Neural crest cell (in vitro differentiated cells): ENCODE results near the gene TMEM72. TPM values are rescaled to one million over a fixed set of nuclear protein-coding genes. Genes with fewer than 3 reads are reported as not detected.

ENCODE experiments used
- DNase-seq: peaks from one replicate; pipeline ENCODE4 v3.0.0; 2021; ENCODE audit warnings: low read depth, mixed read lengths, low spot score
- H3K27ac Mint-ChIP-seq: one replicate; pipeline ENCODE4 v1.8.0; 2021; ENCODE audit warnings: mild to moderate bottlenecking, mixed read lengths; ENCODE audit not compliant: unreplicated experiment
- H3K27me3 Mint-ChIP-seq: 2 replicates; pipeline ENCODE4 v1.8.0; 2021; ENCODE audit warnings: low read depth, mild to moderate bottlenecking, mixed read lengths
- H3K36me3 Mint-ChIP-seq: 2 replicates; pipeline ENCODE4 v1.8.0; 2021; ENCODE audit warnings: low read depth, mild to moderate bottlenecking, mixed read lengths
- H3K4me1 Mint-ChIP-seq: 2 replicates; pipeline ENCODE4 v1.8.0; 2021; ENCODE audit warnings: mixed read lengths
- H3K4me3 Mint-ChIP-seq: one replicate; pipeline ENCODE4 v1.8.0; 2021; ENCODE audit warnings: mild to moderate bottlenecking, mixed read lengths
- H3K9me3 Mint-ChIP-seq: 2 replicates; pipeline ENCODE4 v1.8.0; 2021; ENCODE audit warnings: mixed read lengths
- CTCF ChIP-seq: fragments of 200-600 bp; sonication (generic); conservative IDR thresholded peaks from 2 replicates; pipeline ENCODE4 v1.5.0; 2021; ENCODE audit warnings: antibody characterized with exemption, mild to moderate bottlenecking
- total RNA-seq: library from RNA; stranded (reverse); gene quantifications from 2 replicates; pipeline ENCODE4 v1.2.1, GENCODE V29; 2021

Gene TMEM72
- total RNA-seq, 1 donor from 2014 or later: not detected

GRCh38 chr10:44932517-44933450 is 21.6 kb downstream of the TMEM72 start:
- Mint-ChIP-seq H3K9me3 (peaks cover 6% of the 10 kb centered on the region), H3K4me1 (peaks cover 8% of the 10 kb centered on the region), H3K27me3 (no peaks in the 10 kb centered on the region), H3K4me3 (no peak overlapping the region), H3K36me3 (peaks cover 2% of the 10 kb centered on the region), H3K27ac (no peak overlapping the region)
- peak; percentile 91 for TF ChIP-seq CTCF
- DNase-seq: peak; percentile 95

GRCh38 chr10:44933451-44934321 is 22.5 kb downstream of the TMEM72 start:
- Mint-ChIP-seq H3K4me3 (no peak overlapping the region), H3K36me3 (peaks cover 2% of the 10 kb centered on the region), H3K27me3 (no peaks in the 10 kb centered on the region), H3K4me1 (peaks cover 10% of the 10 kb centered on the region), H3K27ac (no peak overlapping the region), H3K9me3 (peaks cover 5% of the 10 kb centered on the region)
- TF ChIP-seq CTCF: no peak
- no peak for DNase-seq

GRCh38 chr10:44934416-44935200 is 23.5 kb downstream of the TMEM72 start:
- Mint-ChIP-seq H3K27me3 (no peaks in the 10 kb centered on the region), H3K9me3 (peaks cover 10% of the 10 kb centered on the region), H3K36me3 (peaks cover 2% of the 10 kb centered on the region), H3K27ac (no peak overlapping the region), H3K4me3 (no peak overlapping the region), H3K4me1 (peaks cover 14% of the 10 kb centered on the region)
- TF ChIP-seq CTCF: no peak
- no peak for DNase-seq

GRCh38 chr10:44935201-44935965 is 24.2 kb downstream of the TMEM72 start:
- H3K27ac Mint-ChIP-seq: peak overlapping the region; percentile 35
- peaks cover 14% of the 10 kb centered on the region for H3K4me1 Mint-ChIP-seq

More at GRCh38 chr10:44935201-44935965, 24.2 kb downstream of the TMEM72 start:
- no peak for DNase-seq
- no peak for TF ChIP-seq CTCF
- Mint-ChIP-seq H3K27me3 (no peaks in the 10 kb centered on the region), H3K9me3 (peaks cover 14% of the 10 kb centered on the region), H3K4me3 (no peak overlapping the region), H3K36me3 (peaks cover 2% of the 10 kb centered on the region)
